ENCODE data around the gene SCAND1.

SCAND1 gene

DNA sequence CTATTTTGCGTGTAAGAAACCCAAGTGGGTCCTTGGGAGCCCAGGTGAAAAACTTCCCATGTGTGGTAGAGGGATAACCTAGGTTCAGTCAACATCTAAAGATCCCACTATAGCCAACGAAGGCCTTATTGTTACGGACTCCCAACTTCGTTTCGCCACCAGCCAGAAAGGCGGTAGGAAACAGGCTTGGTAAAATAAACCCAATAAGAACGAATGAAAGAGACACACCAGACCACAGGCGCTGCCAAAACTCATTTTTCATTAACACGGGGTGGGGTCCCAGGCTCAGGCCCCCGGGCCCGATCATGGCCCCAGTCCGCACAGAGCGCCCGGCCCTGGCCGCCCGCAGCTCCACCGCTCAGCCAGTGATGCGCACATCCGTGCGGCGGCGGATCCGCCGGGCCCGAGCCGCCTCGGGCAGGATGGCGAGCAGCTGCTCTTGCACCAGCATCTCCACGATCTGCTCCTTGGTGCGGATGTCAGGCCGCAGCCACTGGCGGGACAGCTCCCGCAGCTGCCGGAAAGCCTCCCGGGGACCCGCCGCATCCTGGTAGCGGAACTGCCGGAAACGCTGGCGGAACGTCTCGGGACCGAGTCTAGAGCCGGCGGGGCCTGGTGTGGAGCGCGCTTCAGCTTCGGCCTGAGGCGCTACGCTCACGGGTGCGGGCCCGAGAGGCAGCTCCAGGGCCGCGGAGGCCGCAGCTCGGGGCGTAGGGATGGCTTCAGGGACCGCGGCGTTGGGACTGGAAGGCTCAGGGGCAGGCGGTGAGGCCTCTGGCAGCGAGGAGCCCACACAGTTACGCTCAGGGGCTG lies 709 bp downstream of the SCAND1 start:
- TF ChIP-seq POLR2AphosphoS5 (IDR thresholded peaks at IDR 0.05; ENCODE audit: low read depth, low read length) (no peak), FOXP2 (optimal IDR thresholded peaks at IDR 0.05; ENCODE audit: borderline replicate concordance, extremely low read depth, extremely low read length, insufficient read depth) (no peak), SIN3A (IDR thresholded peaks at IDR 0.05; ENCODE audit: borderline replicate concordance, insufficient read depth, low read length) (no peak), TAF1 (IDR thresholded peaks at IDR 0.05; ENCODE audit: borderline replicate concordance, insufficient read depth, low read length) (no peak), REST (IDR thresholded peaks at IDR 0.05; ENCODE audit: insufficient read depth in 1 of 2, low read depth in 2 of 2, low read length in 2 of 2) (no peak)

GRCh38 chr20:35952480-35953386 lies 1.6 kb downstream of the SCAND1 start:
- TF ChIP-seq REST (IDR thresholded peaks at IDR 0.05; ENCODE audit: insufficient read depth in 1 of 2, low read depth in 2 of 2, low read length in 2 of 2) (no peak), SIN3A (IDR thresholded peaks at IDR 0.05; ENCODE audit: borderline replicate concordance, insufficient read depth, low read length) (no peak), FOXP2 (optimal IDR thresholded peaks at IDR 0.05; ENCODE audit: borderline replicate concordance, extremely low read depth, extremely low read length, insufficient read depth) (no peak), TAF1 (IDR thresholded peaks at IDR 0.05; ENCODE audit: borderline replicate concordance, insufficient read depth, low read length) (no peak), POLR2AphosphoS5 (IDR thresholded peaks at IDR 0.05; ENCODE audit: low read depth, low read length) (no peak; the same call in 1 of the 2 replicates)

- TF ChIP-seq REST (IDR thresholded peaks at IDR 0.05; ENCODE audit: insufficient read depth in 1 of 2, low read depth in 2 of 2, low read length in 2 of 2) = no peak
- no peak for TF ChIP-seq TAF1 (IDR thresholded peaks at IDR 0.05; ENCODE audit: borderline replicate concordance, insufficient read depth, low read length)
- TF ChIP-seq POLR2AphosphoS5 (IDR thresholded peaks at IDR 0.05; ENCODE audit: low read depth, low read length) = no peak
- no peak for TF ChIP-seq FOXP2 (optimal IDR thresholded peaks at IDR 0.05; ENCODE audit: borderline replicate concordance, extremely low read depth, extremely low read length, insufficient read depth)
- no peak for TF ChIP-seq SIN3A (IDR thresholded peaks at IDR 0.05; ENCODE audit: borderline replicate concordance, insufficient read depth, low read length)
Measured at GRCh38 chr20:35950093-35950492, 4.2 kb downstream of the SCAND1 start.

GRCh38 chr20:35947907-35948306 lies 6.4 kb downstream of the SCAND1 start:
- TF ChIP-seq FOXP2 (optimal IDR thresholded peaks at IDR 0.05; ENCODE audit: borderline replicate concordance, extremely low read depth, extremely low read length, insufficient read depth) (no peak), POLR2AphosphoS5 (IDR thresholded peaks at IDR 0.05; ENCODE audit: low read depth, low read length) (no peak), SIN3A (IDR thresholded peaks at IDR 0.05; ENCODE audit: borderline replicate concordance, insufficient read depth, low read length) (no peak), REST (IDR thresholded peaks at IDR 0.05; ENCODE audit: insufficient read depth in 1 of 2, low read depth in 2 of 2, low read length in 2 of 2) (no peak), TAF1 (IDR thresholded peaks at IDR 0.05; ENCODE audit: borderline replicate concordance, insufficient read depth, low read length) (no peak)
